GM21447 (cell line): Measurements from ENCODE around the gene ANKH.

Experiments
- ATAC-seq: cut with Tn5 transposase; IDR thresholded peaks from one replicate; pipeline ENCODE4 v1.9.1; 2021; ENCODE audit not compliant: unreplicated experiment

The ANKH gene

DNA sequence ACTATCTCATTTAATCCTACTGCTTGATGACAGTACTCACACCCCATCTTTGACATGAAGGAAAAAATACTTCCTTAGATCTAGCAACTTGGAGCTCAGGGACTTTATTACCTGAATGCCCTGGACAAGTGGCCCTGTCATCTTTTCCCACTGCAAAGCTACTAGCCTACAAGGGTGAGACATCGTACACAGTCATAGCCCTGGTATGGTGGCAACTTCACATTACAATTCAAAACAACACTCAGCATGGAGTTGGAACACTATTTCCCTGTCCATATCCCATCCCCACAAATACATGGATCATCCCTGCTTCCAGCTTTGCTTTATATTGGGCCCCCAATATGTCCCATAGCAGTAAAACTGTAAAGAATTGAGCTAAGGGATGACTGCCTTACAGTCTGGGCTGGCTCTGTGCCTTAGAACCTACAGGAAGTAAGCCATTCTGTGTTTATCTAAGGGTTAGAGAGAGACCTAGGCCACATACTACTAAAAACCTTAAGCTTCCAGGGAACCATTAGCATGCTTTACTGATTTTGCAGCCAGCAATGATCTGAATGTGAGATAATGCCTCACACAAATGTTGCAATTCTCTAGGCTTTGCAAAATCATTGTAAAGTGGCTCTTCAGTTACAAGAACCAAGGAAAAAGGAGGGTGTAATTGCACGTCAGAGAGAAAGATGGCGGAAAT, 151.2 kb downstream of the ANKH start:
- no peak for ATAC-seq

DNA sequence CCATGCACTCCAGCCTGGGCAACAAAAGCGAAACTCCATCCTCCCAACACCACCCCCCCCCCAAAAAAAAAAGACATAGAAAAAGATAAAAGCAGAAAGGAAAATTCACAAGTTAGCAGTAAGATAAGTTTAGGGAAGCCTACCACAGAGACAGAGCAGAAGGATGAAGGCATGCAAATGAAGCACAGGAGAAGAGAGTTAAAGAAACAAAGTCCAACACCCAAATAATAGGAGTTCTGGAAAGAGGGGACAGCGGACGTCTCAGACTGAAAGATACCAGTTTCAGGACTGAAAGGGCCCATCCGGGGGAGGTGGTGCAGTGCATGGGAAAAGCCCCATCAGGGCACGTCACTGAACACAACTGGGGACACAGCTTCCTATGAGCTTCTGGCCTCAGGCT, 152.8 kb downstream of the ANKH start:
- no peak for ATAC-seq

DNA sequence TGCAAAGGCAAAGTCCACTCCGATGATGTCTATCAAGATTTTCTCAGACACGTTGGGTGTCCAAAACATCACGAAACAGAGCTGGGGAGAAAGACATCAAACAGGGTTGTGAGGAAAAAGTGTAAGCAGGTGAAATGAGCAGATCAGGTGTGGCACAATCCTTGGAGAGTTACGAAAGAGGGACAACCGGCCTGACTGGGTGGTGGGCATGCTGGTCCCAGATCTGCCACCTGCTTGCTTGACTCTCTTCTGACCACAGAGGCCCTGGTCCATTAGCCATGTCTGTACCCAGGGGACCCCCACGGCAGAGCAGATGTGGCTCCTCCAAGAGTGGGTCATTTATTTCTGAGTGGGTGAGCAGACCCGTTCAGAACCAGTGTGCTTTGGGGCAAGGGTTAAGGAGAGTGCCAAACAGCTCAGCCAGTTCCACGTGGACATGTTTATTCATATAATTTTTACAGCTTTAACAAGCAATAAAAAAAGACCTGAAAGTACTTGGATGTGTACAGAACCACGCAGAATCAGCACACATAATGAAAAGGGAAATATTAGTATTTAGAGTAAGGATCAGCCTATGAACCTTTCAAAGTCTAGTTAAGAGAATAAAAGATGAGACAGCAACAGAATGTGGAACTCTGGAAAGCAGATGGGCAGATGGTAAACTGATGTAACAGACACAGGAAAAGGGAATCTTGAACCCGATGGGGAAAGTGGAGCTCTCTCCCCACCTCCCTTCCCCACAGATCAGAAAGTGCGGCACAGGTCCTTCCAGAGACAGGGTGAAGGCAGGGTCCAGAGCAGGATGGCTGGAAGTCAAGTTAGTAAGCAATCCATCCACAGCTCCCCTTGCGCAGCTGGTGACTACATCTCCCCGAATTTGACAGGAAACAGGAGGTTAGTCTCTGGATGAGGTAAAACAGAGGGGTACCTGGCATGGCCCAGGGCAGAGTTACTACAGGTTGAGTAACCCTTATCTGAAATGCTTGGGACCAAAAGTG, 154.5 kb downstream of the ANKH start:
- ATAC-seq = no peak

DNA sequence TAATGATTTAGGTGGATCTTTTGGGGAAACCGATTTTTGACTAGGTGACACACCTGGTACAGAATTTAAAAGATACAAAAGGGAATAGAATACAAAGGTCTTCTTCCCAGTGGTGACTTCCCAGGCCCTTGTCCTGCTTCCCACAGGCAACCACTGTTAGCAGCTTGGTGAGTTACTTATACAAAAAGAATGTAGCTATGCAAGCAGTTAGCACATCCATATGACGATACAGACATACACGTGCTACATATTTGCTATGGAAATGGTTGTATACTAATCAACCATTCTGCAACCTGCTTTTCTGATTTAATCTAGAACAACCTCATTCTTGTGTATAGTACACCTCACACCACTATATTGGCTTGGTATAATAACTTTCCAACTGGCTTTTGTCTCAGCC, 156.1 kb downstream of the ANKH start:
- ATAC-seq = no peak

DNA sequence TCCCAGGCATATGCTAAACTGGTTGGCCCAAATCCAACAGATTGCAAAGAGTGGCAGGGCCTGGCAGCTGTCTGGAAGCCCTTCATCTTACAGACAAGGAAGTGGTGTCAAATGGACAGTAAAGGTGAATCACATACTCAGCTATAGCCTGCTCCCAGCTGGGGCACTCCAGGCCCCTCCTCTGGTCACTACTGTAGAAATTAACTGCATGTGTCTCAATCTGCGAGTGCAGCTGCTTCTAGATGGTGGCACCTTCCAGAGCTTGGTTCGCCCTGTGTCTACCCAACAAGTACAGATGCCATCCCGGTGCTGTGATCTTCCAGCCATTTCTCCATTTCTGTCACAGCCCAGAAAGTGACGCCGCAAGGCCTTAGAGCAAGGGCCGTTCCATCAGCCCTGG, 156.9 kb downstream of the ANKH start:
- ATAC-seq = no peak

DNA sequence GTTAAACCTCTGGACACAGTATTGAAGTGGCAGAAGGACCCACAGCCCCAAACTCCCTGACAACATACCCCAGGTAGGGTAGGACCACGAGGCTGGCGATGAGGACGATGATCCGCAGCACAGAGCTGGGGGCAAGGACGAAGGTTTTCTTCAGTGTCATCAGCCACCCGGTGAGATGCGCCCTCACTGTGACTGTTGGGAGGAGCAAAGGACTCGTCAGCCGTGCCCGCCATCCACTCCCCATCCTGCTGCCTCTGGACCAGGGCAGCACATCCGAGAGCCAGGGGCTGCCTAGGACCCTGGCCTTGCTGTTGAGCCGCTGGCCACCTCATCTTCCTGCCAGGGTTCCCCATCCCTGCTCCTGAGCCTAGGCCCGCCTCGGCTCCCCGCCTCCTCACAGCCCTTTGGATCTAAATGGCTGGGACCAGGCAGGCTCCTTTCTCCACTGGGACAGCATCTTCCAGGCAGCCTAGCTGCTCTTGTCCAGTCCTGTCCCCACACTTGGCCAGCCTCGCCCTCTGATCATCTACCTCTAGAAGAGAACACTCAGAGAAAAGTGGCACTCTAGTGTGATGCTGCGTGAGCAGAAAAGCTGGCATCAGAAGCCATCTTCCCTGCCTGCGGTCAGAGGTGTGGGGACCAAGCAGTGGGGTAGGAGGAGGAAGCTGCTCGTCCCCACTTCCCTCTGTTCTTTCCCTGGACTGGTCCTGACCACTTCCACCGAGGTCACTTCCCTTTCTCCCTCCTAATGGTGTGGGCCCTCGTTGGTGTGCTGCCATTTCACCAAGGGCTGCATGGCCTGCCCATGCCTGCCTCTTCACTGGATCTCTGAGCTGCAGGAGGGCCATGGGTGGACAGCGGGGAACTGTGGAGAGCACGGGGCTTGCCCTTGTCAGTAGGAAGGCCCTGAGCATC, 157.8 kb downstream of the ANKH start:
- ATAC-seq = no peak

DNA sequence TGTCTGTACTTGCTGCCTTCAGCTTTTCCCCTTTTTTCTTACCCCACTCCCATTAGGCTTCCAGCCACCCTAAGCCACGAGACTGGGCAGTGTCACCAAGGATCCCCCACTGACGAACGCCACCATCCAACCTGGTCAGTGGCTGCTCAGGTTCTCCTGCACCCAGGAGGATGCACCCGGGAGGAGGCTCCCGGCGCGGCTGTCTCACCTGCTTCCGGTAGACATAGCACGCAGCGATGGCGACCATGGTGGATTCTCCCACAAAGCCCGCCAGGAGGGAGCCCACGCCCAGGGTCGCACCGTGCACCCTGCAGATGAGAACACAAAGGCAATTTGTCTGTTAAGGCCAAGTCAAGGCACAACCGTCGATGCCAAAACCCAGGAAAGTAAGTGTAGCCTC, 158.9 kb downstream of the ANKH start:
- no peak for ATAC-seq

DNA sequence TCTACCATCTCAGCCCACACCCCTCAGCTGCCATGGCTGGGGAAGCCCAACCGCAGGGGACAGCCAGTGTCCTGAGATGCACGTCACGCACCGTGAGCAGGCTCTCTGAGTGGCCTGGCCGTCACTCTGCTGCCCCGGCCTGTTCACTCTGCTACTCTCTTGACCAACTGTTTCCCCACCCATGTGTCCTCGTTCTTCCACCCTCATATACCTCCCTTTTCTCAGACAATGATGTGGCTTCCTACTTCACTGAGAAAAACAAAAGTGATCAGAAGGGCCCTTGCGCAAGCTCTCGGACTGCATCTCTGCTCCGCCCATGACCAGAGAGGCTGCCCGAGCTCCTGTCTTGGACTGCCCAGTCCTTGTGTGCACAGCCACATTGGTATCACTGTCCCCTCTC, 159.4 kb downstream of the ANKH start:
- ATAC-seq = no peak

DNA sequence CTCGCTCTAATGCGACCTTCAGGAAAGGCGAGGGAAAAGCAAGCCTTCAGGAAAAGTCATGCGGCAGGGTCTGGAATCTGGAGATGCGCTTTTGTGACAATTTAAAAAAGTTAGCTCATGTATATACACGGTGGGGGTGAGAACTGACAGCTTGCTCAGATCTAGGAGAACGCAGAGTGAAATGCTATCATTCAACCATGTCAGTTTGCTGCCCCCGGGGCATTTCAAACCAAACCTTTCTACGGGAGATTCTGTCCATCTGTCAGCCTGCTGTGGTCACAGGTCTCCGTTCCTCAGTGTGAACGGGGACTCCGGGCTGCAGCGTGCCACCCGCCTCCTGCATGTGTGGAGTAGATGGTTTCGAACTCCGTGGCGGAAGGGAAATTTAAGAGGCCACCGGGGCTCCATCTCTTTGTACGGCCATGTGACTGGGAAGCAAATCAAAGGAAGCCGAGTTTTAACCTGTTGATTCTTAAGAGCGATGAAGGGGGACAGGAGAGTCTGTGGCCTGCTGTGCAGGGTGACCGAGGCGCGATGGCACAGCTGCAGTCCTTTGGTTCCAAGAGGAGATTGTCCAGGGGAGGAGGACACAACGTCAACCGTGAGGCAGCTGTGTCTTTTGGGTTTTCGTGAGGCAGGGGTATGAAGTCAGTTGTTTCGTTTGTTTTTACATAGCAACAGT, 161.1 kb downstream of the ANKH start:
- no peak for ATAC-seq

DNA sequence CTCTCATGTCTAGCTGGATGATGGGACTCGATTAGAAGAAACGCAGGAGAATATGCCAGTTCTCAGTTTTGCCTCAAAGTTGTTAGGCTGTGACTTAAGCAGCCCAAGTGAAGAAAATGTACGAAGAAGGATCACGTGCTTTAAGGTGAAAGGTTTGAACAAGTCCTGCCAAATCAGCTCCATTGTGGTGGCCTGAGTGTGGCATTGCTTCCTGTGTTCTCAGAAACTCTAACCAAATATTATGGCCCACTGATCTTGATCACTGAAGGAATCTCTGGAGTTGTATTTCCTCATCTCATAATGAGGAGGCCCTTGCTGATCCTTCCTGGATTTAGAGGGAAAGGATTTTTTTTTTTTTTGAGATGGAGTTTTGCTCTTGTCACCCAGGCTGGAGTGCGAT, 163.0 kb downstream of the ANKH start:
- no peak for ATAC-seq

DNA sequence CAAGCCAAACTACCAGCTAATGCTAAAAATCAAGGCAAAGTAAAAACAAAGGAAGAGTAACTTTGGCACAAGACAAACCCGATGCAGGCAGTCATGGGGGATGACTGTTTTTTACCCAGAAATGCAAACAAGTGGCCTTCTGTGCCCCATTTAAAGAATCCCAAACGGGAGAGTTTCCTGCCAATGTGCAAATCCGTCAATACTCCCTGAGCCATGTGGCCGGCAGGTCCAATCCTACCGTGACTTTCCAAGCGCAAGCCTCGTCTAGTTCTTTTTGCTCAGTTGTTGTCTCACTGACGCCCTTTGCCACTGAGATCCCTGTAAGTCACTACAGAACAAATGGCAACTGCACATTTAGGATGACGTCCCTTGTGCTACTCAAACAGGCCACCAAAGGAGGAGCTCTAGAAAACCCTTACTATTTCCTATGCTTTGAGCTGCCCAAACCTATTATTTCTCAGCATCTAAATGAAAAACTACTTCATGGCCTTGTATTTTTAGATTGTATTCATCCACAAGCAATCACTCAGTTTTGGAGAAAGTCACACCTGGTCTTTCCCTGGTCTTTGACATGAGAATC, 163.7 kb downstream of the ANKH start:
- ATAC-seq = no peak

DNA sequence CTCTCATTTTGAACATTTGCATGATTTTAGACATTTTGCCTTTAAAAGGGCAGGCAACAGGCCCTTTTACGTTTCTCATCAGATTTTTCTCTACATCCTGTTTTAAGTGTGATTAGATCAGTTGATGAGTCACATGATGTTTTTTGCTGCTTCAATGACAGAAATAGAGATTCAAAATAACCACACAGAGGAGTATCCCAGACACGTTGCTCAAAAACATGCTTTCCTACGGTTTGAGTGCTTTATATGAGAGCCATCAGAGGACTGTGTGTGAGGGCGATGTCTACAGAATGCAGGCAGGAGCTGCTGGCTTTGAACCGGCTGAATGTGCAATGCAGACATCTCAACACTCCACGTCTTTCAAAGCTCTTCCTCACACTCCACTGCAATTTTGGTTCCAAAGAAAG, 165.0 kb downstream of the ANKH start:
- ATAC-seq = no peak

DNA sequence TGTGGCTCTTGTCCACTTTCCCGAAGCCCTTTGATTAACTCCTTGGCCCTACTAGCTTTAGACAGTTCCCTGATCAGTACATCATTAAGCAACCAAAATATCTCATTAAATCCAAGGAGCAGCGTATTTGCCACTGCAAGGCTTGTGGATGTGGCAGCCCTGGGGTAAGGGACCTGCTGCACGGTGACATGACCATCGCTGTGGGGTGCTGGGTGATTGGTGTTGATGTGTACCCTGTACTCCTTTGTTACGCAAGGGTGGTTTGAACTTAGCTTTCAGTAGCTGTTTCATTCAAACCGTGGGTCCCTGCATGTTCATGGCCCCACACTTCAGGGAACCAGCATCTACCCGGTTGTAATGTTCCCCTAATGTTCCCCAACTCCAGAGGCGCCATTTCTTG, 166.0 kb downstream of the ANKH start:
- ATAC-seq = no peak

DNA sequence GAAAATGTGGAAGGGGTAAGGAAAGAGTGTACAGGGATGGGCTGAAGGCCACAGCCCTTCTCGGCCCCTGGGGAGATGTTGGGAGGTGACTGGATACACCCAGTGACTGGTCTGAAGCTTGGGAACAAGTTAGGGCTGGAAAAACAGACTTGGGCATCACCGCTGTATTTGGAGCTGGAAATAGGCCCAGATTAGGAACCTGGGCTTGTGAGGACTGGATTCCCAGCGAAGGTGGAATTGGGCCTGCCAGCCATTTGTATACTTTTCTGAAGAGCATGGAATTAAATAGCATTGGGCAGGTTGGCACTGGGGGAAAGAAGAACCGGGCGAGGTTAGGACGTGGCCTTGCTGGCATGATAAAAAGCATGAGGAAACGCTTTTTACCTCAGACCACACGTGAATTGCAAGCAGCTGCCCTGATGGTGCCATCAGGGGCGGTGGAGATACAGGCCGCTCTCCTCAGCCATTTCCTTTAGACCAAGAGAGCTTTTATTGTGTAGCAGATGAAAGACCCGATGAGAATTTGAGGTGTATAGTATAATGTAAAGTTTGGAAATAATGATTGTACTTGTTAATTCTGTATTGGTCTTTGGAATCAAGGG, 169.2 kb downstream of the ANKH start:
- no peak for ATAC-seq

DNA sequence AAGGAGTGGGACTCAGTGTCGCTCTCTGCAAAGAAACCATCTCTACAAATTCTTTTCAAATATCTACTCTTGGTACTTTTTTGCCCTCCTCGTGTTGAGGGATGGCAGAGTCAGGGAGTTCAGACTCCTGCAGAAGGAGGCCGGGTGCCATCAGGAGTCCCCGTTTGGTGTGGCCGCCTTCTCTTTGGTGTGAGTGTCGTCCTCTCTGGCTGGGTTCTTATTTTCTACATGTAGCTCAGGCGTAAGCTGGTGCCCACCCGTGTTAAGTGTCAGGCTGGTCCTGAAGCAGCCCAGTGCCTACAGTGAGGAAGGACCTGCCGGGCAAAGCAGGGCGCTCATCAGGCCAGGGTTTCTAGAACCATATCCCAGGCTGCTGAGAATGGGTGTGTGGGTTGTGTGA, 170.0 kb downstream of the ANKH start:
- ATAC-seq = no peak

DNA sequence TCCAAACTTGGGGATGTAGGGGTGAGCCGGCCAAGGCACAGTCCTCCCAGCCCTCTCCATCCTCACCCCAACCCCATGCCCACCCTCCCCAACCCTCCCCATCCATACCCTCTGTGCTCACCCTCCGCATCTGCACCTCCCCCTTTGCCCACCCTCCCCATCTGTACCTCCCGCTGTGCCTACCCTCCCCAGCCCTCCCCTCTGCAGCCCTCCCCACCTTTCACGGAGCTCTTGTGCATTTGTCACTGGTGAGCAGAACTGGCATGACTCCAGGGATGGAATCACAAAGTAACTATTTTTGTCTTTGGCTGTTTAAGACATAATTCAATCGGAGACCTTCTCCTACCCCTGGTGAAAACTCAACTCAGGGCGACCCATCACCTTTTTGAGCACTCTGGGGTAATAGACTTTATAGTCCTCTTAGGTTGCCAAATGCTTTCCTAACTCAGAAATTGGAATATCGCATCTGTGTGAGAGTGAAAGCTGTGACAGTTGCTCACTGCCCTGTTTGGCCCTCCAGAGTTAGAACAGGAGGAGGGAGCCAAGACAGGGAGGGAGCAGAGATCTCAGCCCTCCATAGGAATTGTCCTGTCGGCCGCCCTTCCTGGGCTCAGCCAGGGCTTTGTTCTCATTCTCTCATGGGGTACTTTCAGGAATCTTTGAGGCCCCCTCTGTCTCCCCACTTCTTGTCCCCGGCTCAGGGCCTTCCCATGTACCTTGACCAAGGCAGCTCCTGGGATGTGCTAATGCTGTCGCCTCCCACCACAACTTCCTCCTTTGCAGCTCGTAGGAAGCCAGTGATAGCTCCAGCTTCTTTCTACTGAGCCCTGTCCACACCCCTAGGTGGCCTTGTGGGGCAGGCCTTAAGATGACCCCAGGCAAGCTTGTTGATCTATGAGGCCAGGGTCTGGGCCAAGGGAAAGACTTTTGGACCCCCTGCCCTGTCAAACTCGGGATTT, 170.8 kb downstream of the ANKH start:
- ATAC-seq = no peak

DNA sequence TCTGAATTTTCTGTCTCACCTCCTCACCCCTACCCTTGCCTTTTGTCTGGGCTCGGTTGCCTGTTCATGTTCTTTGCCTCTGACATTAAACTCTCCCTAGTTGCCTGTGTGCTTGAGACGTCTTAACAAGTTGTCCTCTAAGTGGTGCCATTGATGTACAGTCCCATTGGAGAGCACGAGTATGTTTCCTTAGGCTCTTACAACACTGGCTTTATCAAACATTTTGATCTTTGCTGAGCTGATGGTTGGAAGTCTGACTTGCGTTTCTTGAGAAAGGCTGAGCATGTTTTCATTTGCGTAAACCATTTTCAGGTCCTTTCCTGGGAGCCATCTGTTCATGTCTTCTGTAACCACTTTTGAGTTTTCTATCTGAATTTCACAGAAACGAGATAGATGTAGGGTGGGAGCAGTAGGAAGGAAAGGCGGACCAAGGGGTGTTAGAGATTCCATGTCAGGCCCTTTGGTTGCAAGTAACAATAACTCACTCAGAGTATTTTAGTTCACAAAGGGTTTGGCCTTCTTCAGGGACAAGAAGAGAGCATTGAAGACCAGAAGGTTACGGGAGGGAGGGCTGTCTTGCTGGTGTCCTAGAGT, 171.7 kb downstream of the ANKH start:
- no peak for ATAC-seq

DNA sequence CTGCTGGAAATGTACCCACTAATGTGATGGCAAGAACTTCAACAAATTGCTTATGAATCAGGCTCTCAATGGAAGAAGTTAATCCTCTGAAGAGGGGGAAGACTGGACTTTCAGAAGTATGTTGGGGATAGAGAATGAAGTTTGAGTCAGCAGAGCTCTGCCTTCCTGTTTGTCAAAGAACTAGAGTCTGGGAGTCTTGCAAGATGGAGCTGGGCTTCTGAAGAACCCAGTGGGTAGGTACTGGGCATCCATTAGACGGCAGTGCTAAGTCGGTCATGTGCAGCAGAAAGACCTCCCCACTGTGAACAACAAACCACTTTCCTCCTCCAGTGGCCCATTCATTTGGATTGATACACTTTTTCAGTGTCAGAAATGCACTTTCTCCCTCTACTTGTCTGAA, 172.4 kb downstream of the ANKH start:
- no peak for ATAC-seq
